Activated effector memory CD4-positive, alpha-beta T cell treated with Interleukin-2 at 50 U/mL for 16 hours (primary cell): ENCODE results near the gene FBXO47.
"Not testable (repeated sequence)": the region's sequence is repeated elsewhere in the genome, so short reads cannot be mapped to it uniquely, and the experiment has no call there.

Experiments
- DNase-seq: peaks from one replicate; pipeline ENCODE4 v3.0.0-alpha.2; 2020

The FBXO47 gene

DNA sequence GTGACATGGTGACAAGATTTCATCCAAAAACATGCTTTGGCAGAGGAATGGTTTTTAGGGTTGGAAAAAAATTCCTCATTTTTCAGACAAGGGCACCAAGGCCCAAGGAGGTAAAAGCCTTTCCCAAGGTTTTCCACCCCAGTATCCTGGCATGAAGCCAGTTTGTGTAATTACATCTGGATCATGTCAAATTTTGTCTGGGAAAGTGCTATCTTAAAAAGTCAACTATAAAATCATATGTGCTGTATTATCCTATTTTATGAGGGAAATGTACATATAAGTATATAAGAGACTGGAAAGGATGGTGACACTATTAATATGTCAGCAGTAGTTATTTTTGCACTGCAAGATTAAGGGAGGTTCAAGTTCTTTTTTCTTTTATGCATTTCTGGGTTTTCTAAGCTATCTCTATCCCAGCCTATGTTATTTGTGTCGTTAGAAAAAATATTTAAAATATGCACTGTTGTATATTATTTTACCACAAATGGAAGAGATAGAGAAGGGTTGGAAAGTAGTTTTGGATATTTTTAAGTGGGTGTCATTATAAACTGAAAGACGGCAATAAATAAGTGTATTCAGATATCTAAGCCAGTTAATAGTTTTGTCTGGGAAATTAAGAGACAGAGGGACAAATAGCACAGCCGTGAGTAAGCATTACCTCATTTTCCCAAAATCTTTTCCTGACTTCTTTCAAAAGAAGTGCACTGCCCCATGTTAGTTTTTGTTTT, 13.5 kb upstream of the FBXO47 start:
- DNase-seq: no peak

GRCh38 chr17:38978180-38978579, 11.0 kb upstream of the FBXO47 start:
- no peak for DNase-seq

DNA sequence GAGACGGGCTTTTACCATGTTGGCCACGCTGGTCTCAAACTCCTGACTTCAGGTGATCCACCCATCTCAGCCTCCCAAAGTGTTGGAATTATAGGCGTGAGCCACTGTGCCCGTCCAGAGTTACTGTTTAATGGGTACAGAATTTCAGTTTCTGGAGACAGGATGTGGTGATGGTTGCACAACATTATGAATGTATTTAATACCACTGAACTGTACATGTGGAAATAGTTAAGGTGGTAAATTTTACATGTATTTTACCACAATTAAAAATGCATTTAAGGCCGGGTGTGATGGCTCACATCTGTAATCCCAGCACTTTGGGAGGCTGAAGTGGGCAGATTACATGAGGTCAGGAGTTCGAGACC, 9.0 kb upstream of the FBXO47 start:
- not testable (repeated sequence) for DNase-seq

DNA sequence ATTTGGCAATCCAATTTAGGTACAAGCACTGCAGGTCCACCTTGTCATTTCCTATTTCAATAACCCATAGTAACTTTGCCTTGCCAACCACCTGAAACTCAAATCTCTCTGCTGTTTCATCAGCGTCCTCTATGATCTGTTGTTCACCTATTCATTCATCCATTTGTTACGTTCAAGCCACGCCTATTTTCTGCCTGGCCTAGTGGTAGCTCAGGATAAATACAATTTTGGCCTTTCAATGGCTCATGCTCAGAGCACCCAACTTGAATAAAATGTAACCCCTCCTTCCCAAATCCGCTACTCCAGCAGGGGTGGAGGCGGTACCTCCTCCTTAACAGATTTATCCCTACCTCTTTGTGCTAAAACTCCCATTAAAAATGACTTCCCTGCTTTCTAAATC, 3.6 kb upstream of the FBXO47 start:
- DNase-seq: no peak

- no peak for DNase-seq
Measured at GRCh38 chr17:38970128-38970527, 2.9 kb upstream of the FBXO47 start.

- DNase-seq: no peak
Measured at GRCh38 chr17:38969281-38969680, 2.1 kb upstream of the FBXO47 start.

GRCh38 chr17:38961413-38961812, 5.8 kb downstream of the FBXO47 start:
- no peak for DNase-seq

DNA sequence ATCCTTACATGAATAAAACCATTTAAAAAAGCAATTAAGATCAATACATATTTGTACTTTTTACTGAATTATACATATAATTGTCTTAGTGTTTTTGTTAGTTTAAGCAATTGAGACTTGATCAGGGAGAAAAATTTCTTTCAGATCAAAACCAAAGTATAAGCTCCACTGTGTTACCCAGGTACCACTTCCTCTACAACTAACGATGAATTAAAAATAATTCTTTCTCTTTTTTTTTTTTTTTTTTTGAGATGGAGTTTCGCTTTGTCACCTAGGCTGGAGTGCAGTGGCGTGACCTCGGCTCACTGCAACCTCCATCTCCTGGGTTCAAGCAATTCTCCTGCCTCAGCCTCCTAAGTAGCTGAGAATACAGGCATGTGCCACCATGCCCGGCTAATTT, 6.8 kb downstream of the FBXO47 start:
- DNase-seq: no peak

- DNase-seq: no peak
Measured at GRCh38 chr17:38959508-38959907, 7.7 kb downstream of the FBXO47 start.

DNA sequence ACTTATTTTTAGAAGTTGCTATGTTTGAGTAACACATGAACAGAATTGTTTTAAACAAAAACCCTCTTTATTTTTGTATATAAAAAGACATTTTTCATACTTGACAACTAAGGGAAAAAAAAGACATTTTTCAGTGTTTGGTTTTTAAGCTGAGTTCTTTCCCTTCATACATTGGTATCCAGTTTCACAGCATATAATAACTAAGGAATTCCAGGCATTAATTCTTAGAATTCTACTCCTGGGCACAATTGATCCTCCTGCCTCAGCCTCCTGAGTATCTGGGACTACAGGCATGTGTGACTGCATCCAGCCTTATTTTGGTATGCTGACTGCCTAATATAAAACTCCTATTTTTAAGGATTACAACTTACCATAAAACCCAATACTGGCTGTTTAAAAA, 8.4 kb downstream of the FBXO47 start:
- no peak for DNase-seq

- DNase-seq: no peak
Measured at GRCh38 chr17:38958326-38958725, 8.9 kb downstream of the FBXO47 start.

- not testable (repeated sequence) for DNase-seq
Measured at GRCh38 chr17:38953800-38954199, 13.4 kb downstream of the FBXO47 start.

DNA sequence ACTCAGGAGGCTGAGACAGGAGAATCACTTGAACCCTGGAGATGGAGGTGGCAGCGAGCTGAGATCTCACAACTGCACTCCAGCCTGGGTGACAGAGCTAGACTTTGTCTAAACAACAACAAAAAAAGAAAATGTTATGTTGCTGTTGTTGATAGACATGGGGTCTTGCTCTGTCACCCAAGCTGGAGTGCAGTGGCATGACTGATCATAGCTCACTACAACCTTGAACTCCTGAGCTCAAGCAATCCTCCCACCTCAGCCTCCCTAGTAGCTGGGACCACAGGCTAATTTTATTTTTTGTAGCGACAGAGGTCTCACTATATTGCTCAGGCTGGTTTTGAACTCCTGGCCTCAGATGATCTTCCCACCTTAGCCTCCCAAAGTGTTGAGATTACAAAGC, 20.0 kb downstream of the FBXO47 start:
- DNase-seq: no peak

GRCh38 chr17:38943607-38944006, 23.6 kb downstream of the FBXO47 start:
- DNase-seq: no peak

DNA sequence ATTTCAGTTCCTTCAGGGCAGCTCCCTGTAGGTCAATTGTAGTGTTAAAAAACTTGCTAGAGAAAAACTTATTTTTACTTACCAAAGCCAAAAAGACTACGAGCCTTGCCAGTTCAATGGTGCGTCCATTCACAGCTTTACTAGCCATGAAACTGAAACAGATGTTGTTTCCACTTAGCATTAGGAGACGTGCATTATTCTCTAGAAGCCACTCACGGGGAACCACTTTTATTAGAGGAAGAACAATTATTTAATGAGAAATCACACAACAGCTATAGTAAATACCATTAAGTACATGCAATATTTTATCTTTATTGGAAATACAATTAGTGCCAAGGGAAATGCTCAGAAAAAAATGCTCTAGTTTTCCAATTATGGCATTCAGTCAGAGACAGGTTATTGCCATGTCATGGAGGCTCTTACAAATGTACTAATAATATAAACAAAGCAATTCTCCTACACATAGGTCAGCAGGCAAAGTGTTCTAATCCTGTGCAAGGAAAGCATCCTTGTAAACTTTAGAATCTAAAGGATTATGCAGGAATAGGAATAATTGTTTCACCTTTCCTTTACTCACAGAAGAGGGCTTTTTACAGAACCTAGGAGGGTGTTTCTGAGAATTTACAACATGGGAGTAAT, 24.4 kb downstream of the FBXO47 start:
- DNase-seq: no peak

- DNase-seq: no peak
Measured at GRCh38 chr17:38940404-38940803, 26.8 kb downstream of the FBXO47 start.

- DNase-seq: no peak
Measured at GRCh38 chr17:38939987-38940386, 27.2 kb downstream of the FBXO47 start.

DNA sequence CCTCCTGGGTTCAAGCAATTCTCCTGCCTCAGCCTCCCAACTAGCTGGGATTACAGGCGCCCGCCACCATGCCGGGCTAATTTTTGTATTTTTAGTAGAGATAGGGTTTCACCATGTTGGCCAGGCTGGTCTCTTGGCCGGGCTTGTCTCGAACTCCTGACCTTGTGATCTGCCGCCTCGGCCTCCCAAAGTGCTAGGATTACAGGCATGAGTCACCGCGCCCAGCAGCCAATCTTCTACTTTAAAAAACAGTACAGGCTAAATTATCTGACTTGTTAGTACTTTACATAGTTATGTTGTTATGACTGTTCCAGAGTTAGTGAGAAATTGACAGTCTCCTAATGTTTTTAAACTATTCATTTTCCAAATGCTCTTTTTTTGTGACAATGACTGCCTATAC, 33.2 kb downstream of the FBXO47 start:
- DNase-seq: not testable (repeated sequence)

DNA sequence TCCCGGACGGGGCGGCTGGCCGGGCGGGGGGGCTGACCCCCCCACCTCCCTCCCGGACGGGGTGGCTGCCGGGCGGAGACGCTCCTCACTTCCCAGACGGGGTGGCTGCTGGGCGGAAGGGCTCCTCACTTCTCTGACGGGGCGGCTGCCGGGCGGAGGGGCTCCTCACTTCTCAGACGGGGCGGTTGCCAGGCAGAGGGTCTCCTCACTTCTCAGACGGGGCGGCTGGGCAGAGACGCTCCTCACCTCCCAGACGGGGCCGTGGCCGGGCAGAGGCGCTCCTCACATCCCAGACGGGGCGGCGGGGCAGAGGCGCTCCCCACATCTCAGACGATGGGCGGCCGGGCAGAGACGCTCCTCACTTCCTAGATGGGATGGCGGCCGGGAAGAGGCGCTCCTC, 36.4 kb downstream of the FBXO47 start:
- not testable (repeated sequence) for DNase-seq

DNA sequence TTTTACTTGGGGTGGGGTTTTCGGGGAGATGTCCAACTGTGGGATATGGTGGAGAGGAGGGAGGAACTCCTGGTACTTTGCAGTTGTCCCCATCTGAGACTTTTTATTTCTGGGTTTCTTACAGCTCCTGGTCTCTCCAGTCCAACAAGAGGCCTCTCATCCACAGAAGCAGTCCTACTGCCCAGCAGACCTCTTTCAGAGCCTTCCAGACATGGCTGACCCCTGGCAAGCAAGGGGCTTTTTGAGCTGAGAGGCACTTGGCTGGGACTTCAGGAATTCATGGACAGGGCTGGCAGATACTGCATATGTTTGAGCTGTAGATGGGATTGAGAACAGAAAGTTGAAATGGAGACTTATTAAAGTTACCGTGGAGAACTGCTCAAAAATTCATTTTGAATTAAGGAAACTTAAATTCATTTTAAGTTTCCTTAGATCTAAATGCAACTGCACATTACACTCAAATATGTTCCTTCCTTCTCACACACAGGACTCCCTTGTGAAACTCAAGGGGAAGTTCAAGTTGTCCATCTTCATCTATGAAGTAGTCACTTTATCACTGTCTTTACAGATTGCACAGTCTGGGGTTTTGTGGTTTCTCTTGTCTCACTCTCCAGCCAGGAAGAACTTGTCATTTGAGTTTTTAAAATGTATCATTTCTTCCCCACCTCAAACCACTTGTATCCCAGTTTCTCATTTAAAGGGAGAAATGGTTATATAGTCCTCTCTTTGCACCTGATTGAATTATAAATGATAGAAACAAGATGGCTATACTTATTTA, 40.7 kb downstream of the FBXO47 start:
- DNase-seq: no peak

- no peak for DNase-seq
Measured at GRCh38 chr17:38925263-38925995, 41.8 kb downstream of the FBXO47 start, which contains the start of gene LASP1NB. LASP1NB (plus strand) TSS chr17:38925614.

GRCh38 chr17:38922538-38923297, 44.5 kb downstream of the FBXO47 start:
- no peak for DNase-seq
